Right lobe of liver (tissue), 6 donors: ENCODE results near the gene KIAA0825. TPM values are rescaled to one million over a fixed set of nuclear protein-coding genes. Genes with fewer than 3 reads are reported as not detected.

Experiments used
- ATAC-seq, 4 donors: fragments of 200-7000 bp; cut with Tn5 transposase; one replicate each; pipeline ENCODE4 v1.9.1; 2020; ENCODE audit warnings: mild to moderate bottlenecking in 4 of 4, moderate library complexity in 4 of 4
- DNase-seq, 3 donors: peaks; one replicate each; pipeline ENCODE4 v3.0.0-alpha.2; 2020
- H3K27ac ChIP-seq, 3 donors: fragments of 200-600 bp; one replicate each; pipeline ENCODE4 v1.8.0; 2022
- H3K27me3 ChIP-seq, 2 donors: fragments of 200-600 bp; one replicate each; pipeline ENCODE4 v1.8.0; 2022
- H3K36me3 ChIP-seq, 4 donors: fragments of 200-600 bp; sonication (generic) in 1 of 4; one replicate each; pipeline versions ENCODE4 v1.5.1 to v1.8.0; 2017 to 2022; ENCODE audit warnings: control low read depth in 1 of 4
- H3K4me1 ChIP-seq, 4 donors: fragments of 200-600 bp; sonication (generic) in 1 of 4; one replicate each; pipeline versions ENCODE4 v1.5.1 to v1.8.0; 2017 to 2022; ENCODE audit warnings: control low read depth in 1 of 4
- H3K4me3 ChIP-seq, 3 donors: fragments of 200-600 bp; one replicate each; pipeline ENCODE4 v1.8.0; 2022
- H3K9me3 ChIP-seq, 4 donors: fragments of 200-600 bp; sonication (generic) in 1 of 4; one replicate each; pipeline versions ENCODE4 v1.5.1 to v1.8.0; 2017 to 2022; ENCODE audit warnings: control low read depth in 1 of 4
- POLR2A ChIP-seq: fragments of 450-650 bp; IDR thresholded peaks from one replicate; pipeline ENCODE4 v1.6.1; 2017; ENCODE audit warnings: antibody characterized with exemption, mild to moderate bottlenecking
- WGBS: methylation state at CpG from one replicate; pipeline ENCODE4 v1.1.6; 2018; ENCODE audit warnings: low coverage, low lambda C conversion rate; ENCODE audit not compliant: insufficient coverage; ENCODE audit errors: missing lambda C conversion rate; 5-methylcytosine and 5-hydroxymethylcytosine counted together
- intact Hi-C, 2 donors: fragments of 100-400 bp; cut with DNase I; formaldehyde crosslinking; loops; one replicate each; pipeline versions ENCODE4 v1.11.2 to v1.14.1; 2022
- total RNA-seq, 6 experiments: library from RNA; depleted of rRNA in 2 of 6; stranded (reverse); fragments of >200 nt in 2 of 6; fragmentation: NEBNext Ultra II Directional in 3 of 6; extraction: Animal tissue kit (Norgen Biotek cat#: 25700) in 3 of 6; gene quantifications; one replicate each; pipeline versions ENCODE4 v1.1.0 to v1.2.4, GENCODE V29; 2016 to 2023
- TF ChIP-seq, protein P1 (sequence below), 4 donors: fragments of 200-600 bp in 3 of 4; fragments of 450-650 bp in 1 of 4; IDR thresholded peaks; one replicate each; pipeline versions ENCODE4 v1.5.1 to v1.8.0; 2016 to 2022; ENCODE audit warnings: antibody characterized with exemption in 4 of 4, mild to moderate bottlenecking in 2 of 4
- donor health status: DM: no; HTN: yes; CAD: no.
- donor health status: DM: no; HTN: no; CAD: no.
- donor health status: DM: no; HTN: no; CAD: no.
- donor health status: DM: no; HTN: yes; CAD: no.
- donor health status: DM: no; HTN: yes; CAD: no.

Gene KIAA0825
- total RNA-seq, 6 experiments from 2014 or later = 0.86 to 3.2 (median 1.7) TPM

DNA sequence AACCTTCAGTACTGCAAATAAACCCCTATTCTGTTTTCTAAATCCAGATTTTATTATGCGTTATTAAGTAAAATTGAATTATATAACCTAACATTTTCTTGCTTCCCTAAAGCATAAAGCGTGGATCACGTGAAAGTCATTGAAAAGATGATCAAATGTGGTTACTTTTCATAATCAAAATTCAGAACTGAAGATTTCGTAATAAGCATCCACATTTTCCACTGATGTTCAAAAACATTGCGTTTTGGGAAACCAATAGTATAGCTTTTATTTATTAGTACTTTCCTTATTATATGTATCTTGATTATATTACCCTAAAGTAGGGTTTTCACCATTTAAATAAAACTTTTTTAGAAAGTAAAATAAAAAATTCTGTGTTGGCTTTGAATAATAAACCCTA lies 1.9 kb upstream of the KIAA0825 start:
- Histone ChIP-seq H3K9me3 (no peaks in the 10 kb centered on the region), H3K4me1 (peaks cover 0 to 24% (median 5%) of the 10 kb centered on the region in 4 donors), H3K36me3 (no peaks in the 10 kb centered on the region), H3K27me3 (no peaks in the 10 kb centered on the region), H3K4me3 (no peak overlapping the region), H3K27ac (no peak overlapping the region)
- intact Hi-C loops = no loop called here
- DNase-seq (no peak), ATAC-seq (no peak)
- WGBS = 83% methylated on average over 5 of the region's 5 CpGs
- no peak for TF ChIP-seq POLR2A
- TF ChIP-seq, protein P1, sequence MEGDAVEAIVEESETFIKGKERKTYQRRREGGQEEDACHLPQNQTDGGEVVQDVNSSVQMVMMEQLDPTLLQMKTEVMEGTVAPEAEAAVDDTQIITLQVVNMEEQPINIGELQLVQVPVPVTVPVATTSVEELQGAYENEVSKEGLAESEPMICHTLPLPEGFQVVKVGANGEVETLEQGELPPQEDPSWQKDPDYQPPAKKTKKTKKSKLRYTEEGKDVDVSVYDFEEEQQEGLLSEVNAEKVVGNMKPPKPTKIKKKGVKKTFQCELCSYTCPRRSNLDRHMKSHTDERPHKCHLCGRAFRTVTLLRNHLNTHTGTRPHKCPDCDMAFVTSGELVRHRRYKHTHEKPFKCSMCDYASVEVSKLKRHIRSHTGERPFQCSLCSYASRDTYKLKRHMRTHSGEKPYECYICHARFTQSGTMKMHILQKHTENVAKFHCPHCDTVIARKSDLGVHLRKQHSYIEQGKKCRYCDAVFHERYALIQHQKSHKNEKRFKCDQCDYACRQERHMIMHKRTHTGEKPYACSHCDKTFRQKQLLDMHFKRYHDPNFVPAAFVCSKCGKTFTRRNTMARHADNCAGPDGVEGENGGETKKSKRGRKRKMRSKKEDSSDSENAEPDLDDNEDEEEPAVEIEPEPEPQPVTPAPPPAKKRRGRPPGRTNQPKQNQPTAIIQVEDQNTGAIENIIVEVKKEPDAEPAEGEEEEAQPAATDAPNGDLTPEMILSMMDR (IDR thresholded peaks at IDR 0.05) = no peak

DNA sequence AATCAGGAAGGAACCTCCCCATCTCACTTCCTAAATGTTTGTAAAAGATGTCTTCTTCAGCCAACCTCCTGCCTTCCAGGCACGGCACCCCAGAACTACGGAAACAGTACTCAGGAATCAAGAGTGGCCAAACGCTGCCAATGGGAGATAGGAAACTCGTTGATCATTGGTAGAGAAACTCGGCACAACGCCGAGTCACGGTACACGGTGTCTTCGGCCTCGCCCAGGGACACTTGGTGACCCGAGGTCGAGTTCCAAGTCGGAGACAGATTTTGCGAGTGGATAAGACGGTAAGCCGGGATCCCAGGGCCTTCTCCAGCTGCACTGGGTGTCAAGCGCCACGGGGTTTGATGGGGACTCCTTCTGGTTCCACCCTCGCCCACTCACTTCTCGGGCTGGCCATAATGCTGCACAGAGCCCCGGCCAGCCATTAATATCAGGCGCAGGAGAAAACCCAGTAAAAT lies 343 bp downstream of the KIAA0825 start:
- WGBS = 0% methylated on average over 16 of the region's 23 CpGs
- DNase-seq (peak; percentile 52 to 73 (median 68)), ATAC-seq (peak; percentile 57 to 75 (median 69))
- no peaks in the 10 kb centered on the region for H3K36me3 ChIP-seq
- peak overlapping the region; percentile 64 to 66 (median 65) for H3K27ac ChIP-seq
- peaks cover 0 to 11% (median 0%) of the 10 kb centered on the region in 4 donors for H3K4me1 ChIP-seq
- no peak for TF ChIP-seq POLR2A
- TF ChIP-seq, protein P1 (IDR thresholded peaks at IDR 0.05) = no peak
- H3K27me3 ChIP-seq = no peaks in the 10 kb centered on the region
- intact Hi-C loops = no loop called here
- H3K9me3 ChIP-seq = no peaks in the 10 kb centered on the region
- H3K4me3 ChIP-seq = peak overlapping the region; percentile 79 to 90 (median 80)

DNA sequence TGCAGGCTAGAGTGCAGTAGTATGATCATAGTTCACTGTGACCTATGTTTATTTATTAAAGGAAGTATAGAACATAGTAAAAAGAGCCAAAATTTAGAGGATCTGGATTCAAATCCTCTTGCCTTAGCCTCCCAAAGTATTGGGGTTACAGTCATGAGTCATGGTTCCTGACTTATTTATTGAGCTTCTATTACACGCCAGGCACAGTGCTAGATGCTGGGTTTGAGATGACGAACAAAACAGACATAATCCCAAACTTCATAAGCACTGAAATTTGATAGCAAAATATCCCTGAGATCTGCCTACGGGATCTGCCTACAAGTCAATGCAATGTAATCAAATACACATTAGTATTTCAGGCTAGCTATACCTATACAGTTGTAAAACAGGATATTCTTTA lies 2.5 kb downstream of the KIAA0825 start:
- no peak for ATAC-seq
- Histone ChIP-seq H3K4me1 (peaks cover 0 to 8% (median 0%) of the 10 kb centered on the region in 4 donors), H3K9me3 (no peaks in the 10 kb centered on the region), H3K4me3 (no peak overlapping the region), H3K27me3 (no peaks in the 10 kb centered on the region), H3K27ac (no peak overlapping the region), H3K36me3 (no peaks in the 10 kb centered on the region)
- no peak for DNase-seq
- 89% methylated on average over 3 of the region's 3 CpGs for WGBS
- TF ChIP-seq, protein P1 (IDR thresholded peaks at IDR 0.05) = no peak
- TF ChIP-seq POLR2A = no peak
- intact Hi-C loops = no loop called here

DNA sequence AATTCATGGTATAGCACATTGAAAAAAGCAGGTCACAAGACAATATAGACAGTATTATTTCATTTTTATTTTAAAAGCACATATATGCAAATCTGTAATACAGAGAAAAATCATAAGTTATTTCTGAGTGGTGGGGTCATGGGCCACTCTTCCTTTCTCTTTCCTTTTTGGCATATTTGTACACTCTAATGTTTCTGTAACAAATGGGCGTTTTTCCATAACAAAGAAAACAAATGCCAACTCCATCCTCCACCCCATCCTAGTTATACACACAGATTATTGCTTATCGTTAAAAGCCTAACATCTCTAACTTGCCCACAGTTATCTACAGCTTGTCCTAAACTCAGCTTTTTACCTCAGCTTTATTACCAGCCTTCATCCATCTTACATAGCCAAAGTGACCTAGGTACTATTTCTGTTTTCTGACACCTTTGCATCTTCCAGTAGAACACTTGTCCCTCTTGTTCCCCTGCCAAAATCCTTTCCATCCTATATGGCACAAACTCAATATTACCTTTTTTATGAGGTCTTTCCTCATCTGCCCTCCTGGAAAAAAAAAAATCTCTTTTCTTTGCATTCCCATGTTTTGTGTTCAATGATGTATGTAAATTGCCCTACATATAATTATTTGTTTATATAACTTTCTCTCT lies 4.1 kb downstream of the KIAA0825 start:
- Histone ChIP-seq H3K27me3 (no peaks in the 10 kb centered on the region), H3K4me1 (peaks cover 0 to 8% (median 0%) of the 10 kb centered on the region in 4 donors), H3K27ac (no peak overlapping the region), H3K36me3 (no peaks in the 10 kb centered on the region), H3K9me3 (no peaks in the 10 kb centered on the region), H3K4me3 (no peak overlapping the region)
- TF ChIP-seq, protein P1 (IDR thresholded peaks at IDR 0.05) = no peak
- TF ChIP-seq POLR2A = no peak
- ATAC-seq (no peak), DNase-seq (no peak)
- intact Hi-C loops = no loop called here
- WGBS = 27% methylated on average over 2 of the region's 2 CpGs
